Retinal pigment epithelial cell (primary cell): ENCODE measurements around the gene KRTAP5-6.
"Not testable (repeated sequence)": the region's sequence is repeated elsewhere in the genome, so short reads cannot be mapped to it uniquely, and the experiment has no call there.

Experiments
- DNase-seq: peaks from one replicate; pipeline ENCODE4 v3.0.0-alpha.2; 2010; ENCODE audit warnings: low read depth
- H3K4me3 ChIP-seq: 2 replicates; pipeline ENCODE4 v1.5.1; 2011; ENCODE audit warnings: mild to moderate bottlenecking, low read length, control low read depth, moderate library complexity
- CTCF ChIP-seq: conservative IDR thresholded peaks from 2 replicates; pipeline ENCODE4 v1.5.1; 2011; ENCODE audit warnings: low read depth, low read length, control low read depth, inconsistent platforms

The KRTAP5-6 gene

GRCh38 chr11:1682225-1682905 is 14.6 kb upstream of the KRTAP5-6 start:
- DNase-seq = no peak

GRCh38 chr11:1683216-1683615 is 13.8 kb upstream of the KRTAP5-6 start:
- not testable (repeated sequence) for H3K4me3 ChIP-seq, DNase-seq

More at GRCh38 chr11:1682225-1682905, 14.6 kb upstream of the KRTAP5-6 start:
- TF ChIP-seq CTCF = no peak
- no peak overlapping the region for H3K4me3 ChIP-seq

GRCh38 chr11:1683904-1684572 is 13.0 kb upstream of the KRTAP5-6 start:
- DNase-seq, H3K4me3 ChIP-seq: not testable (repeated sequence)

- DNase-seq = not testable (repeated sequence)
These were observed 11.8 kb upstream of the KRTAP5-6 start for GRCh38 chr11:1684886-1685874.

GRCh38 chr11:1686220-1686619 is 10.8 kb upstream of the KRTAP5-6 start:
- DNase-seq, H3K4me3 ChIP-seq: not testable (repeated sequence)

More at GRCh38 chr11:1684886-1685874, 11.8 kb upstream of the KRTAP5-6 start:
- H3K4me3 ChIP-seq = not testable (repeated sequence)

GRCh38 chr11:1688336-1688947 is 8.6 kb upstream of the KRTAP5-6 start:
- DNase-seq, H3K4me3 ChIP-seq: not testable (repeated sequence)

- not testable (repeated sequence) for H3K4me3 ChIP-seq, DNase-seq
These were observed 7.5 kb upstream of the KRTAP5-6 start for GRCh38 chr11:1689250-1690166.

- no peak for TF ChIP-seq CTCF
- H3K4me3 ChIP-seq = no peak overlapping the region
- no peak for DNase-seq
These were observed 6.6 kb upstream of the KRTAP5-6 start for GRCh38 chr11:1690167-1691025.
